Measurements from ENCODE around the gene VGLL3.
"Not testable (repeated sequence)": the region's sequence is repeated elsewhere in the genome, so short reads cannot be mapped to it uniquely, and the experiment has no call there.

The VGLL3 gene

GRCh38 chr3:86978111-86978551 lies 12.8 kb downstream of the VGLL3 start:
- H3K27ac Mint-ChIP-seq, result no peak overlapping the region
- H3K4me1 Mint-ChIP-seq (ENCODE audit: low read depth), result no peaks in the 10 kb centered on the region
- no peaks in the 10 kb centered on the region for H3K27me3 Mint-ChIP-seq (ENCODE audit: low read depth)
- H3K9me3 Mint-ChIP-seq, result no peaks in the 10 kb centered on the region
- H3K36me3 Mint-ChIP-seq (ENCODE audit: low read depth), result no peaks in the 10 kb centered on the region
- H3K4me3 Mint-ChIP-seq, result no peak overlapping the region

DNA sequence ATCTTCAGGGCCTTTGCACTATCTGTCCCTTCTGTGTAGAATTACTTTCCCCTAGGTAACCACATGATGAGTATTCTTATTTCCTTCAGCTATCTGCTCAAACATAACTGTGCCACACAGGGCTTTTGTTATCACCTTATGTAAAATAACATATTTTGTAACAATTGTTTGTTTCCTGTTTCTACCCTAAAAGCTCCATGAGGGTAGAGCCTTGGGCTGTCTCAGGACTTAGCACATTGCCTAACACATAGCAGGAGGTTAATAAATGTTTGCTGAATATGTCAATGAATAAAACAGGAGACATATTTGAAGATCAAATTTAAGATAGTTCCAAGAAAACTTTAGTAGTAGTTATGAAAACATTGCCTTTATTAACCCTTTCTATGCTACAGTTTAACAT lies 14.7 kb downstream of the VGLL3 start:
- Mint-ChIP-seq H3K27me3 (ENCODE audit: low read depth) (peaks cover 3% of the 10 kb centered on the region), H3K36me3 (ENCODE audit: low read depth) (no peaks in the 10 kb centered on the region), H3K4me3 (no peak overlapping the region), H3K27ac (no peak overlapping the region), H3K4me1 (ENCODE audit: low read depth) (no peaks in the 10 kb centered on the region), H3K9me3 (no peaks in the 10 kb centered on the region)

GRCh38 chr3:86974177-86974576 lies 16.8 kb downstream of the VGLL3 start:
- not testable (repeated sequence) for H3K27me3 Mint-ChIP-seq (ENCODE audit: low read depth); H3K9me3 Mint-ChIP-seq; H3K4me3 Mint-ChIP-seq; H3K4me1 Mint-ChIP-seq (ENCODE audit: low read depth); H3K36me3 Mint-ChIP-seq (ENCODE audit: low read depth); H3K27ac Mint-ChIP-seq

GRCh38 chr3:86973440-86973839 lies 17.5 kb downstream of the VGLL3 start:
- no peaks in the 10 kb centered on the region for H3K36me3 Mint-ChIP-seq (ENCODE audit: low read depth)
- no peaks in the 10 kb centered on the region for H3K4me1 Mint-ChIP-seq (ENCODE audit: low read depth)
- no peak overlapping the region for H3K4me3 Mint-ChIP-seq
- peaks cover 3% of the 10 kb centered on the region for H3K27me3 Mint-ChIP-seq (ENCODE audit: low read depth)
- no peaks in the 10 kb centered on the region for H3K9me3 Mint-ChIP-seq
- H3K27ac Mint-ChIP-seq, result no peak overlapping the region

GRCh38 chr3:86969500-86970189 lies 21.3 kb downstream of the VGLL3 start:
- Mint-ChIP-seq H3K27me3 (ENCODE audit: low read depth) (peaks cover 3% of the 10 kb centered on the region), H3K9me3 (no peaks in the 10 kb centered on the region), H3K4me3 (no peak overlapping the region), H3K4me1 (ENCODE audit: low read depth) (no peaks in the 10 kb centered on the region), H3K36me3 (ENCODE audit: low read depth) (no peaks in the 10 kb centered on the region), H3K27ac (no peak overlapping the region)

- Mint-ChIP-seq H3K9me3 (no peaks in the 10 kb centered on the region), H3K36me3 (ENCODE audit: low read depth) (no peaks in the 10 kb centered on the region), H3K4me3 (no peak overlapping the region), H3K27me3 (ENCODE audit: low read depth) (peaks cover 3% of the 10 kb centered on the region), H3K27ac (no peak overlapping the region), H3K4me1 (ENCODE audit: low read depth) (no peaks in the 10 kb centered on the region)
Observed at GRCh38 chr3:86968244-86968932, 22.6 kb downstream of the VGLL3 start.

DNA sequence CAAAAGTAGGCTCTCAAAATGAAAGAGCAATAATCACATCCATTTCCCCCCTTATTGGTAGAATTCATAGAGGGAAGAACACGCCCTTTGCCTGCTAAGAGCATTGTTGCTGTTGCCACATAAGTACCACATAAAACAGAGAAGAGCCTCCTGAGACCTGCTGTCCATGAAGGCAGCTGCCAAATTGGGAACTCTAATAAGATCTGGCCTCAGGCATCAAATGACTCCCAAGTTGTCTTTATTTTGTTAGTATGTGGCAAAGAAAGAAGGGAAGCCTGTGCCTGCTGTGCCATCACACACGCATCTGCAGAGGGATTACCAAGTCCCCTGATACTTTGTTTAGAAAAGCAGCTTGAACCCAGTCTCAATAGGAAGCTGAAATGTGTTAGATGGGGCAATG lies 23.9 kb downstream of the VGLL3 start:
- Mint-ChIP-seq H3K4me3 (no peak overlapping the region), H3K27ac (no peak overlapping the region), H3K9me3 (no peaks in the 10 kb centered on the region), H3K4me1 (ENCODE audit: low read depth) (no peaks in the 10 kb centered on the region), H3K36me3 (ENCODE audit: low read depth) (no peaks in the 10 kb centered on the region), H3K27me3 (ENCODE audit: low read depth) (peaks cover 3% of the 10 kb centered on the region)

GRCh38 chr3:86965166-86965565 lies 25.8 kb downstream of the VGLL3 start:
- Mint-ChIP-seq H3K4me1 (ENCODE audit: low read depth) (no peaks in the 10 kb centered on the region), H3K4me3 (no peak overlapping the region), H3K27me3 (ENCODE audit: low read depth) (no peaks in the 10 kb centered on the region), H3K36me3 (ENCODE audit: low read depth) (no peaks in the 10 kb centered on the region), H3K27ac (no peak overlapping the region), H3K9me3 (no peaks in the 10 kb centered on the region)

GRCh38 chr3:86963611-86964010 lies 27.3 kb downstream of the VGLL3 start:
- Mint-ChIP-seq H3K9me3 (no peaks in the 10 kb centered on the region), H3K27ac (no peak overlapping the region), H3K36me3 (ENCODE audit: low read depth) (no peaks in the 10 kb centered on the region), H3K4me1 (ENCODE audit: low read depth) (no peaks in the 10 kb centered on the region), H3K27me3 (ENCODE audit: low read depth) (no peaks in the 10 kb centered on the region), H3K4me3 (no peak overlapping the region)

DNA sequence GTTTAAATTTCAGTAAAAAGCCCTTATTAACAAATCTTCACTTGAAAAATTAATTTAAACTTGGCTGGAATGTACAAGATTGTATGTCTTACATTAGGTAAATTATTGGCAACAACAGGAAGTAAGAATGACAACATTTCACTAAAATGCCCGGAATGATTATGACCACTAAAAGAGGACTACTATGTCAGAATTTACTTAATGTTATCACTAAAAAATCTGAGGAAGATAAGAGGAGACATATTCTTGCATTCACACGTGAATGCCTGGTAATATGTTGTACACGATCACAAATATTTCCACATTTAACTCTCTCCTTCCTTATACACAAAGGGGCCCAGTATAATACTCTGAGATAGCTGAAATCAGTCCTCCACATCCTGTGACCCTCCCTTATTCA lies 29.7 kb downstream of the VGLL3 start:
- H3K4me1 Mint-ChIP-seq (ENCODE audit: low read depth), result no peaks in the 10 kb centered on the region
- H3K9me3 Mint-ChIP-seq, result no peaks in the 10 kb centered on the region
- H3K4me3 Mint-ChIP-seq, result no peak overlapping the region
- H3K27me3 Mint-ChIP-seq (ENCODE audit: low read depth), result no peaks in the 10 kb centered on the region
- H3K27ac Mint-ChIP-seq, result no peak overlapping the region
- no peaks in the 10 kb centered on the region for H3K36me3 Mint-ChIP-seq (ENCODE audit: low read depth)

GRCh38 chr3:86960550-86960949 lies 30.4 kb downstream of the VGLL3 start:
- Mint-ChIP-seq H3K36me3 (ENCODE audit: low read depth) (no peaks in the 10 kb centered on the region), H3K27ac (no peak overlapping the region), H3K27me3 (ENCODE audit: low read depth) (no peaks in the 10 kb centered on the region), H3K4me3 (no peak overlapping the region), H3K9me3 (no peaks in the 10 kb centered on the region), H3K4me1 (ENCODE audit: low read depth) (no peaks in the 10 kb centered on the region)

GRCh38 chr3:86958534-86958933 lies 32.4 kb downstream of the VGLL3 start:
- Mint-ChIP-seq H3K36me3 (ENCODE audit: low read depth) (no peaks in the 10 kb centered on the region), H3K9me3 (no peaks in the 10 kb centered on the region)

GRCh38 chr3:86954747-86955146 lies 36.2 kb downstream of the VGLL3 start:
- Mint-ChIP-seq H3K36me3 (ENCODE audit: low read depth) (no peaks in the 10 kb centered on the region), H3K9me3 (no peaks in the 10 kb centered on the region), H3K4me1 (ENCODE audit: low read depth) (no peaks in the 10 kb centered on the region), H3K27ac (no peak overlapping the region), H3K27me3 (ENCODE audit: low read depth) (no peaks in the 10 kb centered on the region), H3K4me3 (no peak overlapping the region)

More at GRCh38 chr3:86958534-86958933, 32.4 kb downstream of the VGLL3 start:
- Mint-ChIP-seq H3K27me3 (ENCODE audit: low read depth) (no peaks in the 10 kb centered on the region), H3K4me3 (no peak overlapping the region), H3K4me1 (ENCODE audit: low read depth) (no peaks in the 10 kb centered on the region), H3K27ac (no peak overlapping the region)

DNA sequence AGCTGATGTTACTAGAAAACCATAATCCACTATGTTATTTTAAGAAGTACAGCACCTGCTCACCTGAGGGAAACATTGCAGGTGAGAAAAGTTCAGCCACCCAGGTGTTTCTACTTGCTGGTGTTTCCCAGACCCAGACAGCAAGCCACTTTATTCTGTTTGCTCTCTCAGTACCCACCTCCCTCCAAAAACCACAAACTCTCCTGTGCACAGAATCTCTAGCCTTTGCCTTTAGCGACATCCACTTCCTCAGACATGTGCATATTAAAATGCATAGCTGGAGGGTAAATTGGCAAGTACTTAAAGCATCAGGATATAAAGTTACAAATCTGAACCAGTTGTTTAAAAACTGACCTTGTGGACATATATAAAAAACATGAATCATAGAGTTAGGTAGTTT lies 36.7 kb downstream of the VGLL3 start:
- Mint-ChIP-seq H3K4me1 (ENCODE audit: low read depth) (no peaks in the 10 kb centered on the region), H3K9me3 (no peaks in the 10 kb centered on the region), H3K27ac (no peak overlapping the region), H3K36me3 (ENCODE audit: low read depth) (no peaks in the 10 kb centered on the region), H3K4me3 (no peak overlapping the region), H3K27me3 (ENCODE audit: low read depth) (no peaks in the 10 kb centered on the region)

GRCh38 chr3:86951322-86951721 lies 39.6 kb downstream of the VGLL3 start:
- Mint-ChIP-seq H3K9me3 (no peaks in the 10 kb centered on the region), H3K4me3 (no peak overlapping the region), H3K4me1 (ENCODE audit: low read depth) (no peaks in the 10 kb centered on the region), H3K36me3 (ENCODE audit: low read depth) (no peaks in the 10 kb centered on the region), H3K27ac (no peak overlapping the region), H3K27me3 (ENCODE audit: low read depth) (no peaks in the 10 kb centered on the region)

All from T-helper 1 cell treated with Interleukin-12 subunit alpha and Interleukin-12 subunit beta and Interleukin-4 antibody, amounts not matched to agents 30 μg/mL and 1 μg/mL, for 36 hours (primary cell).